CD4-positive, CD25-positive, alpha-beta regulatory T cell (primary cell): ENCODE data around the gene DGUOK. TPM values are rescaled to one million over a fixed set of nuclear protein-coding genes. Genes with fewer than 3 reads are reported as not detected.

ENCODE experiments used
- ATAC-seq, 2 donors: fragments of 150-1000 bp; cut with Tn5 transposase; one replicate each; pipeline ENCODE4 v1.10.0; 2021; ENCODE audit warnings: low read depth in 2 of 2, moderate number of reproducible peaks in 2 of 2, moderate library complexity in 1 of 2
- DNase-seq, 3 donors: peaks; one replicate each; pipeline versions ENCODE4 v3.0.0 to v3.0.0-alpha.2; 2012 to 2022; ENCODE audit warnings: mixed read lengths in 1 of 3
- H3K27ac ChIP-seq: one replicate; pipeline ENCODE4 v1.7.0; 2013; ENCODE audit warnings: mild to moderate bottlenecking, low read length; ENCODE audit not compliant: insufficient read depth, poor library complexity, severe bottlenecking
- H3K27me3 ChIP-seq: one replicate; pipeline ENCODE4 v1.7.0; 2013; ENCODE audit warnings: low read length; ENCODE audit not compliant: control insufficient read depth, insufficient read depth
- H3K36me3 ChIP-seq: one replicate; pipeline ENCODE4 v1.7.0; 2013; ENCODE audit warnings: mild to moderate bottlenecking, low read length, moderate library complexity; ENCODE audit not compliant: control insufficient read depth, insufficient read depth
- H3K4me1 ChIP-seq: 2 replicates; pipeline ENCODE4 v1.7.0; 2013; ENCODE audit warnings: mild to moderate bottlenecking, low read length; ENCODE audit not compliant: insufficient read depth, control insufficient read depth, poor library complexity, severe bottlenecking
- H3K4me3 ChIP-seq: one replicate; pipeline ENCODE4 v1.7.0; 2013; ENCODE audit warnings: low read depth, mild to moderate bottlenecking, low read length, moderate library complexity
- H3K9me3 ChIP-seq, 2 experiments: 1 replicate in 1 of 2; 2 replicates in 1 of 2; pipeline ENCODE4 v1.7.0; 2013; ENCODE audit warnings: low read length in 2 of 2, mild to moderate bottlenecking in 1 of 2, moderate library complexity in 1 of 2; ENCODE audit not compliant: control insufficient read depth in 2 of 2
- H3K27ac Mint-ChIP-seq, 3 donors: one replicate each; pipeline ENCODE4 v1.8.0; 2020 to 2022; ENCODE audit warnings: mild to moderate bottlenecking in 3 of 3, mixed read lengths in 3 of 3, moderate library complexity in 2 of 3
- H3K27me3 Mint-ChIP-seq: one replicate; pipeline ENCODE4 v1.8.0; 2022; ENCODE audit warnings: mild to moderate bottlenecking, mixed read lengths
- H3K36me3 Mint-ChIP-seq: one replicate; pipeline ENCODE4 v1.8.0; 2020; ENCODE audit warnings: mixed read lengths
- H3K4me1 Mint-ChIP-seq, 4 donors: one replicate each; pipeline ENCODE4 v1.8.0; 2020 to 2022; ENCODE audit warnings: mixed read lengths in 4 of 4, mild to moderate bottlenecking in 1 of 4
- H3K4me3 Mint-ChIP-seq, 4 donors: one replicate each; pipeline ENCODE4 v1.8.0; 2020 to 2022; ENCODE audit warnings: mild to moderate bottlenecking in 4 of 4, mixed read lengths in 4 of 4, moderate library complexity in 3 of 4
- H3K9me3 Mint-ChIP-seq, 7 donors: one replicate each; pipeline ENCODE4 v1.8.0; 2020 to 2022; ENCODE audit warnings: mixed read lengths in 7 of 7, mild to moderate bottlenecking in 3 of 7, moderate library complexity in 2 of 7
- polyA plus RNA-seq, 4 donors: library from polyadenylated mRNA; unstranded; fragments of 300-500 nt; fragmentation: Illumina TruSeq; gene quantifications; one replicate each; pipeline ENCODE4 v1.2.3, GENCODE V29; 2021
- total RNA-seq: library from RNA; stranded (reverse); gene quantifications from one replicate; pipeline ENCODE4 v1.2.3, GENCODE V29; 2022

DGUOK gene
- total and polyA plus RNA-seq, 5 donors from 2014 or later, result 43.5 to 226 (median 188) TPM

- peak overlapping the region; percentile 53 to 91 (median 73) for H3K27ac Mint-ChIP-seq
- peak overlapping the region; percentile 19 for H3K27ac ChIP-seq
- H3K9me3 Mint-ChIP-seq, result peaks cover 0 to 6% (median 0%) of the 10 kb centered on the region in 7 donors
- H3K4me3 ChIP-seq, result peak overlapping the region; percentile 71
- H3K9me3 ChIP-seq, result no peaks in the 10 kb centered on the region
- DNase-seq (peak in 1 of 3 donors; percentile 56), ATAC-seq (peak; percentile 65 to 68)
- H3K36me3 Mint-ChIP-seq, result peaks cover 23% of the 10 kb centered on the region
- peak overlapping the region; percentile 20 to 85 (median 69) for H3K4me3 Mint-ChIP-seq
- peaks cover 12% of the 10 kb centered on the region for H3K4me1 ChIP-seq
- no peaks in the 10 kb centered on the region for H3K27me3 Mint-ChIP-seq
- peaks cover 0 to 43% (median 21%) of the 10 kb centered on the region in 4 donors for H3K4me1 Mint-ChIP-seq
- H3K36me3 ChIP-seq, result peaks cover 17% of the 10 kb centered on the region
- H3K27me3 ChIP-seq, result no peaks in the 10 kb centered on the region
These were observed 36.9 kb downstream of the DGUOK start for GRCh38 chr2:73963385-73964120.

- H3K4me1 ChIP-seq, result peaks cover 12% of the 10 kb centered on the region
- peak overlapping the region; percentile 53 to 91 (median 73) for H3K27ac Mint-ChIP-seq
- H3K9me3 ChIP-seq, result no peaks in the 10 kb centered on the region
- peaks cover 0 to 6% (median 0%) of the 10 kb centered on the region in 7 donors for H3K9me3 Mint-ChIP-seq
- peak overlapping the region; percentile 71 for H3K4me3 ChIP-seq
- no peaks in the 10 kb centered on the region for H3K27me3 Mint-ChIP-seq
- H3K36me3 ChIP-seq, result peaks cover 11% of the 10 kb centered on the region
- DNase-seq (no peak), ATAC-seq (no peak)
- H3K27ac ChIP-seq, result no peak overlapping the region
- peak overlapping the region; percentile 20 to 85 (median 69) for H3K4me3 Mint-ChIP-seq
- H3K27me3 ChIP-seq, result no peaks in the 10 kb centered on the region
- H3K36me3 Mint-ChIP-seq, result peaks cover 17% of the 10 kb centered on the region
- H3K4me1 Mint-ChIP-seq, result peaks cover 0 to 49% (median 23%) of the 10 kb centered on the region in 4 donors
These were observed 37.5 kb downstream of the DGUOK start for GRCh38 chr2:73964223-73964622.

DNA sequence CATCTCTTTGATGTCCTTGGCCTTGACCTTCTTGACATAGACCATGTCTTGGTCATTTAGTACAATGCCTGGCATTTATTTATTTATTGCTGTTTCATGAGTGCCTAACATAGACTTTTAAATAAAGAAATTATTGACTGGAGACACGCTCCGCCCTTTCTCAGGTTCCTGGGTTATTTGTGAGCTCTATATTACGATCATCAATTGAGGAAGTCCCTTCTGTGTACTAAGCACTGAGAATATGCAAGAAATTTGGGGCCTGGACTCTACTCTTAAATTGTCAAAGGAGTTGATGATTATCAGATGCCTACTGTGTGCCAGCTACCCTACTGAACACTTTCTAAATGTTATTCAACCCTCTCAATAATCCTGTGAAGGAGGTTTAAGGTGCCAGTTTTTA, 38.4 kb downstream of the DGUOK start:
- peaks cover 3% of the 10 kb centered on the region for H3K36me3 ChIP-seq
- Mint-ChIP-seq H3K36me3 (peaks cover 10% of the 10 kb centered on the region), H3K27ac (peak overlapping the region in 2 of 3 donors; percentile 28 to 91), H3K27me3 (no peaks in the 10 kb centered on the region), H3K4me1 (peaks cover 2 to 56% (median 27%) of the 10 kb centered on the region in 4 donors), H3K9me3 (peaks cover 0 to 6% (median 0%) of the 10 kb centered on the region in 7 donors), H3K4me3 (peak overlapping the region in 2 of 4 donors; percentile 7 to 66)
- no peak overlapping the region for H3K27ac ChIP-seq
- no peaks in the 10 kb centered on the region for H3K27me3 ChIP-seq
- no peaks in the 10 kb centered on the region for H3K9me3 ChIP-seq
- no peak for DNase-seq
- H3K4me3 ChIP-seq, result no peak overlapping the region
- H3K4me1 ChIP-seq, result peaks cover 14% of the 10 kb centered on the region
- no peak for ATAC-seq

- H3K4me3 Mint-ChIP-seq, result peak overlapping the region in 1 of 4 donors; percentile 35
These were observed 41.8 kb downstream of the DGUOK start for GRCh38 chr2:73968357-73968937.

DNA sequence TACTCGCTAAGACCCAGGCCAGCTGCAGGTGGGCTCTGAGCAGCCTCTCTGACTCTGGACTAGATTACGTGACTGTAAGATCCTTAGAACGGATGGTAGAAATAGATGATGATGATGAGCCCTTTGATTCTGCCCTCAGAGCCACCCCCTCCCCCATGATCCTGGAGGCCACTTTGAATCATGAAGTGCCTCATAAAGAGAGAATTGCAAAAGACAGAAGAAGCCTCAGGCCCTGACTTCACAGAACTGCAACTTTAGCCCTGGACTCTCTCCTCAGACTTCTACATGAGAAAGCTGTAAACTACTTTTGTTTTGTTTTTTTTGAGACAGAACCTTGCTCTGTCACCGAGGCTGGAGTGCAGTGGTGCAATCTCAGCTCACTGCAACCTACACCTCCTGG, 42.7 kb downstream of the DGUOK start:
- peak overlapping the region in 2 of 4 donors; percentile 14 to 38 for H3K4me3 Mint-ChIP-seq
- peaks cover 24 to 67% (median 33%) of the 10 kb centered on the region in 4 donors for H3K4me1 Mint-ChIP-seq
- Histone ChIP-seq H3K27ac (no peak overlapping the region), H3K36me3 (no peaks in the 10 kb centered on the region), H3K4me1 (peaks cover 29% of the 10 kb centered on the region), H3K27me3 (no peaks in the 10 kb centered on the region), H3K4me3 (no peak overlapping the region), H3K9me3 (no peaks in the 10 kb centered on the region)
- H3K27ac Mint-ChIP-seq, result peak overlapping the region; percentile 9 to 95 (median 83)
- ATAC-seq, result no peak
- H3K9me3 Mint-ChIP-seq, result no peaks in the 10 kb centered on the region
- H3K36me3 Mint-ChIP-seq, result no peaks in the 10 kb centered on the region
- H3K27me3 Mint-ChIP-seq, result no peaks in the 10 kb centered on the region
- no peak for DNase-seq

More at GRCh38 chr2:73968357-73968937, 41.8 kb downstream of the DGUOK start:
- no peaks in the 10 kb centered on the region for H3K27me3 ChIP-seq
- DNase-seq (no peak), ATAC-seq (no peak)
- no peak overlapping the region for H3K4me3 ChIP-seq
- no peaks in the 10 kb centered on the region for H3K9me3 ChIP-seq
- no peaks in the 10 kb centered on the region for H3K27me3 Mint-ChIP-seq
- H3K36me3 Mint-ChIP-seq, result no peaks in the 10 kb centered on the region
- H3K36me3 ChIP-seq, result no peaks in the 10 kb centered on the region
- H3K4me1 Mint-ChIP-seq, result peaks cover 24 to 76% (median 41%) of the 10 kb centered on the region in 4 donors
- peaks cover 0 to 2% (median 0%) of the 10 kb centered on the region in 7 donors for H3K9me3 Mint-ChIP-seq
- H3K4me1 ChIP-seq, result peaks cover 38% of the 10 kb centered on the region
- H3K27ac Mint-ChIP-seq, result peak overlapping the region in 1 of 3 donors; percentile 95
- no peak overlapping the region for H3K27ac ChIP-seq

DNA sequence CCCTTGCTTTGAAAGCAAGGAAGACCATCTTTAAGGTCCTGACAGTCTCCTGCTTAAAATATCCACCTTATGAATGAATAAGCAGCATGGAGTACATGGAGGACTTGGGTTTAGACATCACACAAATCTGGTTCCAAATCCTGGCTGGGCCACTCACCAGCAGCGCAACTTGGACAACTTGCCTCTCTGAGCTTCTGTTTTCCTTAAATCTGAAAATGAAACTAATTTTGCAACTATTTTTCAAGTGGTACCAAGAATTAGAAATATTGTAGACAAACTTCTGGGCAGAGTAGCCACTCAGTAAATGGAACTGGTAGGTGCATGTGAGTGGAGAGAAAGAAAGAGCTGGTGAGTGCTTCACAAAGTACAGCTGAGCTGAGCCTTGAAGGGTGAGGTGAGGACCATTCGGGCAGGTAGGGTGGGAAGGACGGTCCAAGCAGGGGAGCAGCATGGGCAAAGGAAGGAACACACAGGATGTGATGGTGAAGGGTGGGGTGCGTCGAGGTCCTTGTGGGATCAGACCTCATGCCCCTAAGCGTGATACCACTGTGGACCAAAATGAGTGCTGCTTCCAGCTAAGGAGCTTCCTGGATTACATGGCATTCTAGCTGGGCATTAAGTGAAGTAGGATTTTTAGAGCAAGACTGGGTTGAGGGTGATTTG, 43.6 kb downstream of the DGUOK start:
- Mint-ChIP-seq H3K36me3 (no peaks in the 10 kb centered on the region), H3K9me3 (no peaks in the 10 kb centered on the region), H3K27ac (peak overlapping the region; percentile 92 to 95 (median 93)), H3K27me3 (no peaks in the 10 kb centered on the region), H3K4me1 (peaks cover 24 to 61% (median 29%) of the 10 kb centered on the region in 4 donors), H3K4me3 (peak overlapping the region in 3 of 4 donors; percentile 62 to 83 (median 75))
- H3K4me1 ChIP-seq, result peaks cover 28% of the 10 kb centered on the region
- no peaks in the 10 kb centered on the region for H3K36me3 ChIP-seq
- no peak for DNase-seq
- no peaks in the 10 kb centered on the region for H3K27me3 ChIP-seq
- H3K27ac ChIP-seq, result peak overlapping the region; percentile 43
- H3K4me3 ChIP-seq, result peak overlapping the region; percentile 48
- H3K9me3 ChIP-seq, result no peaks in the 10 kb centered on the region
- ATAC-seq, result no peak

GRCh38 chr2:73970850-73971471, 44.3 kb downstream of the DGUOK start:
- no peaks in the 10 kb centered on the region for H3K9me3 Mint-ChIP-seq
- ATAC-seq (peak; percentile 68 to 77), DNase-seq (peak; percentile 41 to 68 (median 66))
- peaks cover 24 to 64% (median 30%) of the 10 kb centered on the region in 4 donors for H3K4me1 Mint-ChIP-seq
- no peaks in the 10 kb centered on the region for H3K27me3 Mint-ChIP-seq
- H3K4me3 Mint-ChIP-seq, result peak overlapping the region; percentile 11 to 83 (median 68)
- Histone ChIP-seq H3K27ac (peak overlapping the region; percentile 43), H3K9me3 (no peaks in the 10 kb centered on the region), H3K27me3 (no peaks in the 10 kb centered on the region), H3K4me1 (peaks cover 28% of the 10 kb centered on the region), H3K4me3 (peak overlapping the region; percentile 48), H3K36me3 (no peaks in the 10 kb centered on the region)
- peak overlapping the region; percentile 90 to 95 (median 93) for H3K27ac Mint-ChIP-seq
- H3K36me3 Mint-ChIP-seq, result no peaks in the 10 kb centered on the region
